HCT116 (cell line): ENCODE data around the gene HNRNPL. TPM values are rescaled to one million over a fixed set of nuclear protein-coding genes. Genes with fewer than 3 reads are reported as not detected.

Source experiments
- ATAC-seq: fragments of 200-7000 bp; cut with Tn5 transposase; 2 replicates; pipeline ENCODE4 v1.9.1; 2020; ENCODE audit warnings: mild to moderate bottlenecking, moderate library complexity
- BruUV-seq: library from RNA; stranded (reverse); fragments of 400-500 nt; replicated peaks from 2 replicates; lab custom pipeline; 2021; lab: Mats Ljungman, UMichigan
- CTCF ChIA-PET: fragments of 300-600 bp; sonication (Branson Sonifier 250); formaldehyde crosslinking; loops from one replicate; lab custom pipeline; 2021; ENCODE audit warnings: antibody characterized with exemption; lab: Charles Lee
- POLR2A ChIA-PET: fragments of 300-600, 350-600 bp; sonication (Branson Sonifier 250); formaldehyde crosslinking; loops from one replicate; lab custom pipeline; 2021; ENCODE audit warnings: antibody characterized with exemption; lab: Charles Lee
- RAD21 ChIA-PET, 2 experiments: fragments of 300-600 bp; sonication (Branson Sonifier 250); formaldehyde crosslinking; loops; one replicate each; lab custom pipeline; 2023; ENCODE audit warnings: low total read pairs in 2 of 2; ENCODE audit not compliant: uncharacterized antibody in 2 of 2, unreplicated experiment in 2 of 2, low non-redundant PET in 1 of 2; lab: Charles Lee
- DNase-seq: peaks from one replicate; pipeline ENCODE4 v3.0.0-alpha.2; 2010; ENCODE audit warnings: low read depth, low spot score
- H2AFZ ChIP-seq: fragments of 200-600 bp; shearing (Covaris generic), sonication (generic); 2 replicates; pipeline ENCODE4 v1.6.1; 2017; ENCODE audit warnings: low read depth, mixed run types, mixed read lengths, antibody characterized with exemption, low read length; ENCODE audit not compliant: poor library complexity, severe bottlenecking
- H3K27ac ChIP-seq: 2 replicates; pipeline ENCODE4 v1.5.1; 2012; ENCODE audit warnings: low read depth, low read length
- H3K27me3 ChIP-seq: fragments of 200-600 bp; sonication (generic); 2 replicates; pipeline ENCODE4 v1.6.1; 2016; ENCODE audit warnings: mixed run types, low read length, mixed read lengths; ENCODE audit not compliant: insufficient read depth
- H3K36me3 ChIP-seq, 2 experiments: fragments of 200-500 bp in 1 of 2; fragments of 200-600 bp in 1 of 2; sonication (Bioruptor generic) in 1 of 2; sonication (generic) in 1 of 2; 2 replicates each; pipeline versions ENCODE4 v1.5.1 to v1.6.1; 2014 to 2016; ENCODE audit warnings: low read length in 2 of 2, inconsistent platforms in 1 of 2, mixed read lengths in 1 of 2, mixed run types in 1 of 2; ENCODE audit not compliant: insufficient read depth in 2 of 2, control insufficient read depth in 1 of 2
- H3K4me1 ChIP-seq, 2 experiments: fragments of 200-600 bp in 1 of 2; sonication (generic) in 1 of 2; 2 replicates each; pipeline versions ENCODE4 v1.5.1 to v1.6.1; 2012 to 2017; ENCODE audit warnings: low read length in 2 of 2, inconsistent platforms in 1 of 2, mild to moderate bottlenecking in 1 of 2, mixed read lengths in 1 of 2, mixed run types in 1 of 2, moderate library complexity in 1 of 2; ENCODE audit not compliant: insufficient read depth in 2 of 2, control insufficient read depth in 1 of 2
- H3K4me2 ChIP-seq: fragments of 200-600 bp; sonication (generic); 2 replicates; pipeline ENCODE4 v1.6.1; 2017; ENCODE audit warnings: mixed run types, low read length, mixed read lengths
- H3K4me3 ChIP-seq, 2 experiments: fragments of 200-600 bp in 1 of 2; sonication (generic) in 1 of 2; replicated peaks in 1 of 2; 2 replicates each; pipeline ENCODE4 v1.5.1; 2011 to 2016; ENCODE audit warnings: low read length in 2 of 2, control low read depth in 1 of 2, low read depth in 1 of 2, mild to moderate bottlenecking in 1 of 2, mixed read lengths in 1 of 2, mixed run types in 1 of 2
- H3K79me2 ChIP-seq: fragments of 200-600 bp; sonication (generic); 2 replicates; pipeline ENCODE4 v1.6.1; 2017; ENCODE audit warnings: mild to moderate bottlenecking, mixed run types, low read length, moderate library complexity, mixed read lengths; ENCODE audit not compliant: insufficient read depth
- H3K9ac ChIP-seq: fragments of 200-600 bp; sonication (generic); 2 replicates; pipeline ENCODE4 v1.6.1; 2016; ENCODE audit warnings: low read length, mixed read lengths
- H3K9me2 ChIP-seq: fragments of 200-600 bp; sonication (generic), shearing (Covaris generic); 2 replicates; pipeline ENCODE4 v1.6.1; 2017; ENCODE audit warnings: mixed run types, mild to moderate bottlenecking, moderate library complexity; ENCODE audit not compliant: insufficient read depth
- H3K9me3 ChIP-seq, 2 experiments: fragments of 200-500 bp in 1 of 2; fragments of 200-600 bp in 1 of 2; sonication (Bioruptor generic) in 1 of 2; sonication (generic) in 1 of 2; 2 replicates each; pipeline ENCODE4 v1.6.1; 2014 to 2017; ENCODE audit warnings: low read length in 2 of 2, mixed read lengths in 2 of 2, inconsistent platforms in 1 of 2, low read depth in 1 of 2, mild to moderate bottlenecking in 1 of 2, mixed run types in 1 of 2, moderate library complexity in 1 of 2; ENCODE audit not compliant: control insufficient read depth in 1 of 2, insufficient read depth in 1 of 2
- H4K20me1 ChIP-seq: fragments of 200-600 bp; sonication (generic), shearing (Covaris generic); 2 replicates; pipeline ENCODE4 v1.6.1; 2017; ENCODE audit warnings: mixed run types, mild to moderate bottlenecking, moderate library complexity; ENCODE audit not compliant: insufficient read depth
- CBX3 ChIP-seq: IDR thresholded peaks from 2 replicates; pipeline ENCODE4 v1.6.1; 2012; ENCODE audit warnings: low read depth
- ELF1 ChIP-seq: IDR thresholded peaks from 2 replicates; pipeline ENCODE4 v1.6.1; 2012; ENCODE audit warnings: low read depth, borderline replicate concordance
- FOSL1 ChIP-seq: IDR thresholded peaks from 2 replicates; pipeline ENCODE4 v1.6.1; 2012; ENCODE audit warnings: low read depth
- JUND ChIP-seq: IDR thresholded peaks from 2 replicates; pipeline ENCODE4 v1.6.1; 2012
- POLR2AphosphoS5 ChIP-seq: IDR thresholded peaks from 2 replicates; pipeline ENCODE4 v1.6.1; 2011; ENCODE audit warnings: mild to moderate bottlenecking, low read depth, low read length, moderate library complexity
- SP1 ChIP-seq: IDR thresholded peaks from 2 replicates; pipeline ENCODE4 v1.6.1; 2012; ENCODE audit warnings: low read depth
- SRF ChIP-seq: IDR thresholded peaks from 2 replicates; pipeline ENCODE4 v1.6.1; 2012; ENCODE audit warnings: low read depth
- TCF7L2 ChIP-seq: IDR thresholded peaks from 2 replicates; pipeline ENCODE4 v1.7.0; 2011; ENCODE audit warnings: borderline replicate concordance, inconsistent platforms; ENCODE audit not compliant: insufficient read depth, insufficient read length; ENCODE audit errors: extremely low read depth
- ZNF274 ChIP-seq: fragments of 200-500 bp; sonication (Bioruptor generic); IDR thresholded peaks from 2 replicates; pipeline ENCODE4 v1.6.1; 2014; ENCODE audit warnings: mild to moderate bottlenecking, low read depth, low read length, inconsistent platforms
- intact Hi-C: fragments of 100-400 bp; cut with micrococcal nuclease; formaldehyde crosslinking; loops from 2 replicates; pipeline ENCODE4 v1.10.0; 2022
- total RNA-seq: library from RNA; stranded (reverse); gene quantifications from one replicate; pipeline ENCODE4 v1.2.1, GENCODE V29; 2021; ENCODE audit not compliant: unreplicated experiment
- TF ChIP-seq, protein P1 (sequence below): IDR thresholded peaks from 2 replicates; pipeline ENCODE4 v1.6.1; 2012; ENCODE audit warnings: low read depth
- TF ChIP-seq, protein P2 (sequence below): IDR thresholded peaks from 2 replicates; pipeline ENCODE4 v1.6.1; 2012
- TF ChIP-seq, protein P3 (sequence below), 3 experiments: fragments of 200-600 bp in 1 of 3; sonication (generic) in 1 of 3; IDR thresholded peaks in 2 of 3; conservative IDR thresholded peaks in 1 of 3; 2 replicates each; pipeline ENCODE4 v1.5.1; 2012 to 2017; ENCODE audit warnings: low read depth in 2 of 3, low read length in 2 of 3, antibody characterized with exemption in 1 of 3, borderline replicate concordance in 1 of 3, control low read depth in 1 of 3, mild to moderate bottlenecking in 1 of 3, mixed read lengths in 1 of 3, mixed run types in 1 of 3, moderate library complexity in 1 of 3; ENCODE audit not compliant: insufficient read depth in 1 of 3
- TF ChIP-seq, protein P4 (sequence below): IDR thresholded peaks from 2 replicates; pipeline ENCODE4 v1.6.1; 2012
- TF ChIP-seq, protein P5 (sequence below): IDR thresholded peaks from 2 replicates; pipeline ENCODE4 v1.6.1; 2011; ENCODE audit warnings: mild to moderate bottlenecking, low read length, moderate library complexity; ENCODE audit not compliant: insufficient replicate concordance; ENCODE audit errors: extremely low read depth

The HNRNPL gene
- total RNA-seq, 1 experiment from 2014 or later, result 551 TPM

DNA sequence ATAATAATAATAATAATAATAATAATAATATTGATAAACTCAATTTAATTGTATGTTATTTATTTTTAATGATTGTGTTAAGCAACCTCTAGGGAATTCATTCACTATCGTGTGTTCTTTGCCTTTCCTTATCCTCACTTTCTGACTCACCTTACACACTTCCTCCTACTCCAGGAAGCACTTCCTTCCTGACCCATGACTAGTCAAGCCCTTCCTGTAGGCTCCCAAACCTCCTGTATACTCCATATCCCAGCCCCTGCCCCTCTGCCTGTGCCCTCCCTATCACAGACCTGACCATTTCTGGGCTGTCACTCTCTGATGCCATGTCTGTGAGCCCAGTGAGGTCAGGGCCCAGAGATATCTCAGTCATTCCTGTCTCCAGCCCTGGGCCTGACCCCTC is 44.6 kb downstream of the HNRNPL start (continued):
- TF ChIP-seq, protein P1, sequence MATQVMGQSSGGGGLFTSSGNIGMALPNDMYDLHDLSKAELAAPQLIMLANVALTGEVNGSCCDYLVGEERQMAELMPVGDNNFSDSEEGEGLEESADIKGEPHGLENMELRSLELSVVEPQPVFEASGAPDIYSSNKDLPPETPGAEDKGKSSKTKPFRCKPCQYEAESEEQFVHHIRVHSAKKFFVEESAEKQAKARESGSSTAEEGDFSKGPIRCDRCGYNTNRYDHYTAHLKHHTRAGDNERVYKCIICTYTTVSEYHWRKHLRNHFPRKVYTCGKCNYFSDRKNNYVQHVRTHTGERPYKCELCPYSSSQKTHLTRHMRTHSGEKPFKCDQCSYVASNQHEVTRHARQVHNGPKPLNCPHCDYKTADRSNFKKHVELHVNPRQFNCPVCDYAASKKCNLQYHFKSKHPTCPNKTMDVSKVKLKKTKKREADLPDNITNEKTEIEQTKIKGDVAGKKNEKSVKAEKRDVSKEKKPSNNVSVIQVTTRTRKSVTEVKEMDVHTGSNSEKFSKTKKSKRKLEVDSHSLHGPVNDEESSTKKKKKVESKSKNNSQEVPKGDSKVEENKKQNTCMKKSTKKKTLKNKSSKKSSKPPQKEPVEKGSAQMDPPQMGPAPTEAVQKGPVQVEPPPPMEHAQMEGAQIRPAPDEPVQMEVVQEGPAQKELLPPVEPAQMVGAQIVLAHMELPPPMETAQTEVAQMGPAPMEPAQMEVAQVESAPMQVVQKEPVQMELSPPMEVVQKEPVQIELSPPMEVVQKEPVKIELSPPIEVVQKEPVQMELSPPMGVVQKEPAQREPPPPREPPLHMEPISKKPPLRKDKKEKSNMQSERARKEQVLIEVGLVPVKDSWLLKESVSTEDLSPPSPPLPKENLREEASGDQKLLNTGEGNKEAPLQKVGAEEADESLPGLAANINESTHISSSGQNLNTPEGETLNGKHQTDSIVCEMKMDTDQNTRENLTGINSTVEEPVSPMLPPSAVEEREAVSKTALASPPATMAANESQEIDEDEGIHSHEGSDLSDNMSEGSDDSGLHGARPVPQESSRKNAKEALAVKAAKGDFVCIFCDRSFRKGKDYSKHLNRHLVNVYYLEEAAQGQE, result no peak
- TF ChIP-seq CBX3 (no peak), POLR2AphosphoS5 (no peak)
- TF ChIP-seq, protein P2, sequence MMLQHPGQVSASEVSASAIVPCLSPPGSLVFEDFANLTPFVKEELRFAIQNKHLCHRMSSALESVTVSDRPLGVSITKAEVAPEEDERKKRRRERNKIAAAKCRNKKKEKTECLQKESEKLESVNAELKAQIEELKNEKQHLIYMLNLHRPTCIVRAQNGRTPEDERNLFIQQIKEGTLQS, result no peak

DNA sequence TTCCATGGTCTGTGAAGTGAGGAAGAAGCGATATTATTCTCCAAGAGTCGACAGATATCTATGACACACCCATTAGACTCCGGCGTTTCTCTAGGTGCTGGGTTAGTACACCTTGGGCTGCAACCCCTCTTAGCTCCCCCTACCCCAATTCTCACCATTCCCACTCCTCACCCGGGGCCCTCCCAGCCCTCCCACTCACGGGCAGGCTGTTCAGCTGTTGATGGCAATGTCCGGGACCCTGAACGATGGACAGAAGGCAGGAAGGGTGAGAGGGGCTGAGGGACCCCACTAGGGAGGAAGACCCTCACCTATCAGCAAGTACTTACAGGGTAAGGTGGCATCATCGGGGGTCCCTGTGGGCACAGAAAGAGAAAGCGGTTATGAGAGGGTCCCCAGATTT is 46.2 kb downstream of the HNRNPL start:
- CTCF ChIA-PET, result no interaction called here
- no peak overlapping the region for H3K9ac ChIP-seq
- peaks cover 0 to 8% of the 10 kb centered on the region in 2 experiments; a peak in 2 of 4 replicates for H3K4me1 ChIP-seq

More for the DNA sequence above, 46.2 kb downstream of the HNRNPL start:
- ATAC-seq (no peak), DNase-seq (no peak)
- Histone ChIP-seq H3K36me3 (no peaks in the 10 kb centered on the region), H3K27ac (no peak overlapping the region), H3K4me3 (no peak overlapping the region), H2AFZ (no peak overlapping the region), H3K27me3 (no peaks in the 10 kb centered on the region)
- POLR2A ChIA-PET, result no interaction called here
- BruUV-seq, result no TSS peak
- no peak for TF ChIP-seq ZNF274
- no peak for TF ChIP-seq CBX3
- no peak for TF ChIP-seq POLR2AphosphoS5
- no peak for TF ChIP-seq FOSL1
- TF ChIP-seq, protein P3, sequence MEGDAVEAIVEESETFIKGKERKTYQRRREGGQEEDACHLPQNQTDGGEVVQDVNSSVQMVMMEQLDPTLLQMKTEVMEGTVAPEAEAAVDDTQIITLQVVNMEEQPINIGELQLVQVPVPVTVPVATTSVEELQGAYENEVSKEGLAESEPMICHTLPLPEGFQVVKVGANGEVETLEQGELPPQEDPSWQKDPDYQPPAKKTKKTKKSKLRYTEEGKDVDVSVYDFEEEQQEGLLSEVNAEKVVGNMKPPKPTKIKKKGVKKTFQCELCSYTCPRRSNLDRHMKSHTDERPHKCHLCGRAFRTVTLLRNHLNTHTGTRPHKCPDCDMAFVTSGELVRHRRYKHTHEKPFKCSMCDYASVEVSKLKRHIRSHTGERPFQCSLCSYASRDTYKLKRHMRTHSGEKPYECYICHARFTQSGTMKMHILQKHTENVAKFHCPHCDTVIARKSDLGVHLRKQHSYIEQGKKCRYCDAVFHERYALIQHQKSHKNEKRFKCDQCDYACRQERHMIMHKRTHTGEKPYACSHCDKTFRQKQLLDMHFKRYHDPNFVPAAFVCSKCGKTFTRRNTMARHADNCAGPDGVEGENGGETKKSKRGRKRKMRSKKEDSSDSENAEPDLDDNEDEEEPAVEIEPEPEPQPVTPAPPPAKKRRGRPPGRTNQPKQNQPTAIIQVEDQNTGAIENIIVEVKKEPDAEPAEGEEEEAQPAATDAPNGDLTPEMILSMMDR (IDR thresholded peaks at IDR 0.05 in 2 of 3, conservative IDR thresholded peaks at IDR 0.05 in 1 of 3; ENCODE audit: borderline replicate concordance in 1 of 3, insufficient read depth in 1 of 3, low read depth in 2 of 3, low read length in 2 of 3), result no peak
- TF ChIP-seq, protein P2, result no peak
- TF ChIP-seq, protein P4, sequence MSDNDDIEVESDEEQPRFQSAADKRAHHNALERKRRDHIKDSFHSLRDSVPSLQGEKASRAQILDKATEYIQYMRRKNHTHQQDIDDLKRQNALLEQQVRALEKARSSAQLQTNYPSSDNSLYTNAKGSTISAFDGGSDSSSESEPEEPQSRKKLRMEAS, result no peak
- TF ChIP-seq JUND, result no peak
- no peak for TF ChIP-seq ELF1
- no peak for TF ChIP-seq SP1
- TF ChIP-seq TCF7L2, result no peak
- TF ChIP-seq, protein P5, sequence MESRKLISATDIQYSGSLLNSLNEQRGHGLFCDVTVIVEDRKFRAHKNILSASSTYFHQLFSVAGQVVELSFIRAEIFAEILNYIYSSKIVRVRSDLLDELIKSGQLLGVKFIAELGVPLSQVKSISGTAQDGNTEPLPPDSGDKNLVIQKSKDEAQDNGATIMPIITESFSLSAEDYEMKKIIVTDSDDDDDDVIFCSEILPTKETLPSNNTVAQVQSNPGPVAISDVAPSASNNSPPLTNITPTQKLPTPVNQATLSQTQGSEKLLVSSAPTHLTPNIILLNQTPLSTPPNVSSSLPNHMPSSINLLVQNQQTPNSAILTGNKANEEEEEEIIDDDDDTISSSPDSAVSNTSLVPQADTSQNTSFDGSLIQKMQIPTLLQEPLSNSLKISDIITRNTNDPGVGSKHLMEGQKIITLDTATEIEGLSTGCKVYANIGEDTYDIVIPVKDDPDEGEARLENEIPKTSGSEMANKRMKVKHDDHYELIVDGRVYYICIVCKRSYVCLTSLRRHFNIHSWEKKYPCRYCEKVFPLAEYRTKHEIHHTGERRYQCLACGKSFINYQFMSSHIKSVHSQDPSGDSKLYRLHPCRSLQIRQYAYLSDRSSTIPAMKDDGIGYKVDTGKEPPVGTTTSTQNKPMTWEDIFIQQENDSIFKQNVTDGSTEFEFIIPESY, result no peak
- no peak for TF ChIP-seq SRF
- TF ChIP-seq, all 23 proteins: peak for 0
- RAD21 ChIA-PET, result no interaction called here
- Histone ChIP-seq H4K20me1 (no peaks in the 10 kb centered on the region), H3K9me2 (no peaks in the 10 kb centered on the region), H3K4me2 (no peak overlapping the region), H3K79me2 (no peaks in the 10 kb centered on the region), H3K9me3 (no peaks in the 10 kb centered on the region)
- intact Hi-C loops, result no loop called here
